ENCODE results near the gene BTBD9. TPM values are rescaled to one million over a fixed set of nuclear protein-coding genes. Genes with fewer than 3 reads are reported as not detected.

The BTBD9 gene
- total RNA-seq, 1 experiment from 2014 or later = 8.9 TPM

DNA sequence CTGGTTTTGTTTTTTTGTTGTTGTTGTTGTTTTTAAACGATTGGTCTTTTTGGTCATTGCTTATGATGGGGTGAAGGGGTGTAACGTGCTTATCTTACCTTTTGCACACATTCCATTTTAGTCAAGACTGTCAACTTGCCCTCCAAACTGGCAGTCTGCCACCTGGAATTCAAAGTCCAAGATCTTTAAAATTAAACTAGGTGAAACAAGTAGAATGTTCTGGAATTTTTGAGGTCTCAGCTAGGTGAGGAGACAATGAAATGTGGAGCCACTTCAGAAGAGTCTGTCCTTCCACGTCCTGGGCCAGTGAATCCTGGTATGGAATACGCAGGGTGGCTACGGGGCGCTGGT lies 475.6 kb downstream of the BTBD9 start:
- Histone ChIP-seq H3K9me3 (ENCODE audit: control insufficient read depth, low read depth, low read length) (no peaks in the 10 kb centered on the region), H4K8ac (replicated peaks; ENCODE audit: insufficient read length, low read depth, low read length) (no peak overlapping the region), H3K9ac (ENCODE audit: extremely low read depth, insufficient read length, low read length) (no peak overlapping the region), H2AFZ (ENCODE audit: low read length) (no peak overlapping the region), H3K4ac (ENCODE audit: low read depth, low read length) (no peak overlapping the region), H2BK20ac (ENCODE audit: low read depth, low read length, poor library complexity, severe bottlenecking) (no peak overlapping the region), H3K23ac (ENCODE audit: insufficient read length, low read depth, low read length) (no peak overlapping the region), H2BK15ac (ENCODE audit: low read depth, low read length) (no peak overlapping the region), H2BK5ac (ENCODE audit: insufficient read length, low read length) (no peak overlapping the region), H3K79me1 (ENCODE audit: insufficient read depth, low read depth, low read length, poor library complexity, severe bottlenecking) (no peaks in the 10 kb centered on the region), H3K27ac (ENCODE audit: insufficient read length, low read depth, low read length) (no peak overlapping the region), H2BK12ac (ENCODE audit: insufficient read length, low read depth, low read length) (no peak overlapping the region), H2BK120ac (ENCODE audit: low read depth, low read length, poor library complexity, severe bottlenecking) (no peak overlapping the region), H3K56ac (ENCODE audit: insufficient read length, low read depth, low read length) (no peak overlapping the region), H4K91ac (ENCODE audit: insufficient read length, low read depth, low read length) (no peak overlapping the region), H3K27me3 (ENCODE audit: insufficient read depth, low read length) (no peaks in the 10 kb centered on the region), H4K20me1 (ENCODE audit: control insufficient read depth, insufficient read depth, insufficient read length) (no peaks in the 10 kb centered on the region), H3K4me2 (ENCODE audit: insufficient read depth, insufficient read length, low read length) (no peak overlapping the region), H3K23me2 (ENCODE audit: insufficient read length, low read depth, low read length, poor library complexity, severe bottlenecking) (no peaks in the 10 kb centered on the region), H3K14ac (ENCODE audit: insufficient read depth, low read length) (no peak overlapping the region), H2AK5ac (ENCODE audit: insufficient read length, low read length) (no peak overlapping the region), H3K18ac (ENCODE audit: insufficient read length, low read depth, low read length) (no peak overlapping the region), H3T11ph (ENCODE audit: low read length) (no peak overlapping the region), H3K4me1 (ENCODE audit: insufficient read depth, low read length) (no peaks in the 10 kb centered on the region; the same call in 1 of the 2 replicates), H3K79me2 (ENCODE audit: insufficient read depth, low read length) (no peaks in the 10 kb centered on the region), H4K5ac (ENCODE audit: insufficient read length, low read depth, low read length) (no peak overlapping the region)
- H3K4me1 Mint-ChIP-seq = peaks cover 12 to 25% of the 10 kb centered on the region in 2 experiments
- no peak overlapping the region for H3K4me3 Mint-ChIP-seq
- no peaks in the 10 kb centered on the region for H3K9me3 Mint-ChIP-seq
- no CpG with 5 or more reads among the region's 6 CpGs for WGBS (ENCODE audit: extremely low coverage, insufficient read length, low lambda C conversion rate)
- H3K27me3 Mint-ChIP-seq (ENCODE audit: low read depth) = no peaks in the 10 kb centered on the region; the same call in 1 of the 2 replicates
- peak overlapping the region in 1 of 3 experiments; percentile 8; a peak in 1 of 7 replicates for H3K27ac Mint-ChIP-seq
- no peak for DNase-seq
- peaks cover 2 to 12% (median 4%) of the 10 kb centered on the region in 3 experiments; a peak in 6 of 7 replicates for H3K36me3 Mint-ChIP-seq (ENCODE audit: insufficient read depth in 1 of 3, low read depth in 3 of 3)
- TF ChIP-seq, protein P1, sequence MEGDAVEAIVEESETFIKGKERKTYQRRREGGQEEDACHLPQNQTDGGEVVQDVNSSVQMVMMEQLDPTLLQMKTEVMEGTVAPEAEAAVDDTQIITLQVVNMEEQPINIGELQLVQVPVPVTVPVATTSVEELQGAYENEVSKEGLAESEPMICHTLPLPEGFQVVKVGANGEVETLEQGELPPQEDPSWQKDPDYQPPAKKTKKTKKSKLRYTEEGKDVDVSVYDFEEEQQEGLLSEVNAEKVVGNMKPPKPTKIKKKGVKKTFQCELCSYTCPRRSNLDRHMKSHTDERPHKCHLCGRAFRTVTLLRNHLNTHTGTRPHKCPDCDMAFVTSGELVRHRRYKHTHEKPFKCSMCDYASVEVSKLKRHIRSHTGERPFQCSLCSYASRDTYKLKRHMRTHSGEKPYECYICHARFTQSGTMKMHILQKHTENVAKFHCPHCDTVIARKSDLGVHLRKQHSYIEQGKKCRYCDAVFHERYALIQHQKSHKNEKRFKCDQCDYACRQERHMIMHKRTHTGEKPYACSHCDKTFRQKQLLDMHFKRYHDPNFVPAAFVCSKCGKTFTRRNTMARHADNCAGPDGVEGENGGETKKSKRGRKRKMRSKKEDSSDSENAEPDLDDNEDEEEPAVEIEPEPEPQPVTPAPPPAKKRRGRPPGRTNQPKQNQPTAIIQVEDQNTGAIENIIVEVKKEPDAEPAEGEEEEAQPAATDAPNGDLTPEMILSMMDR (conservative IDR thresholded peaks at IDR 0.05) = no peak

All from H9 (cell line).